ENCODE measurements around the gene SLC18B1. TPM values are rescaled to one million over a fixed set of nuclear protein-coding genes. Genes with fewer than 3 reads are reported as not detected.
A peak's percentile ranks its signal among the peaks of the same experiment; 100 is the strongest.

SLC18B1 gene
- total RNA-seq, 1 experiment from 2014 or later = 24.1 TPM

GRCh38 chr6:132817554-132818403 lies 19.3 kb upstream of the SLC18B1 start (continued):
- TF ChIP-seq USF2 (CRISPR knock-in tag; IDR thresholded peaks at IDR 0.05) = no peak
- TF ChIP-seq ERG (CRISPR knock-in tag; IDR thresholded peaks at IDR 0.05) = no peak; the same call in 1 of the 2 replicates
- peak; percentile 76 for TF ChIP-seq ZNF416 (CRISPR knock-in tag; IDR thresholded peaks at IDR 0.05)
- TF ChIP-seq NR3C1 (CRISPR knock-in tag; conservative IDR thresholded peaks at IDR 0.05; ENCODE audit: low read depth) = no peak
- TF ChIP-seq HMGXB4 (CRISPR knock-in tag; IDR thresholded peaks at IDR 0.05) = no peak
- TF ChIP-seq ARID4B (CRISPR knock-in tag; IDR thresholded peaks at IDR 0.05; ENCODE audit: borderline replicate concordance) = no peak
- TF ChIP-seq ZNF396 (CRISPR knock-in tag; IDR thresholded peaks at IDR 0.05; ENCODE audit: borderline replicate concordance) = no peak
- TF ChIP-seq ATF3 (CRISPR knock-in tag; conservative IDR thresholded peaks at IDR 0.05) = no peak
- TF ChIP-seq EMX1 (CRISPR knock-in tag; IDR thresholded peaks at IDR 0.05) = 0 out of 2 replicates have a peak, but pooled peaks have one; percentile 79
- TF ChIP-seq ZNF532 (CRISPR knock-in tag; IDR thresholded peaks at IDR 0.05; ENCODE audit: borderline replicate concordance) = peak; percentile 9; the same call in 1 of the 2 replicates
- no peak for TF ChIP-seq CREB1 (CRISPR knock-in tag; IDR thresholded peaks at IDR 0.05)
- TF ChIP-seq FOXK1 (CRISPR knock-in tag; IDR thresholded peaks at IDR 0.05) = no peak
- no peak for TF ChIP-seq NR1H2 (CRISPR knock-in tag; IDR thresholded peaks at IDR 0.05)
- no peak for TF ChIP-seq RELA (CRISPR knock-in tag; IDR thresholded peaks at IDR 0.05; ENCODE audit: borderline replicate concordance)
- no peak for TF ChIP-seq ZBTB43 (CRISPR knock-in tag; IDR thresholded peaks at IDR 0.05)
- TF ChIP-seq CBFB (CRISPR knock-in tag; IDR thresholded peaks at IDR 0.05; ENCODE audit: low read depth) = no peak
- no peak for TF ChIP-seq ZSCAN18 (CRISPR knock-in tag; IDR thresholded peaks at IDR 0.05)
- TF ChIP-seq ZNF219 (CRISPR knock-in tag; IDR thresholded peaks at IDR 0.05; ENCODE audit: borderline replicate concordance) = no peak
- no peak for TF ChIP-seq ELF4 (CRISPR knock-in tag; IDR thresholded peaks at IDR 0.05; ENCODE audit: low read depth)
